Hematopoietic multipotent progenitor cell treated with erythropoietin and hydrocortisone succinate and interleukin-3 and kit ligand, for 6 days (in vitro differentiated cells): ENCODE measurements around the gene TCERG1.
"Not testable (repeated sequence)": the region's sequence is repeated elsewhere in the genome, so short reads cannot be mapped to it uniquely, and the experiment has no call there.

Experiments used
- DNase-seq: peaks from one replicate; pipeline ENCODE4 v3.0.0-alpha.2; 2015

Gene TCERG1

GRCh38 chr5:146523698-146524097 is 76.6 kb downstream of the TCERG1 start:
- no peak for DNase-seq

- no peak for DNase-seq
Measured at GRCh38 chr5:146527785-146528184, 80.7 kb downstream of the TCERG1 start.

- DNase-seq: peak; percentile 38
Measured at GRCh38 chr5:146528236-146528635, 81.1 kb downstream of the TCERG1 start.

- no peak for DNase-seq
Measured at GRCh38 chr5:146529984-146530383, 82.9 kb downstream of the TCERG1 start.

- DNase-seq: peak; percentile 86
Measured at GRCh38 chr5:146533260-146533857, 86.2 kb downstream of the TCERG1 start.

- DNase-seq: no peak
Measured at GRCh38 chr5:146533882-146534281, 86.7 kb downstream of the TCERG1 start.

GRCh38 chr5:146538432-146538831 is 91.3 kb downstream of the TCERG1 start:
- DNase-seq: no peak

- no peak for DNase-seq
Measured at GRCh38 chr5:146539973-146540372, 92.8 kb downstream of the TCERG1 start.

- no peak for DNase-seq
Measured at GRCh38 chr5:146540414-146540813, 93.3 kb downstream of the TCERG1 start.

GRCh38 chr5:146541958-146542849 is 95.1 kb downstream of the TCERG1 start:
- peak; percentile 80 for DNase-seq

GRCh38 chr5:146544232-146544631 is 97.1 kb downstream of the TCERG1 start:
- DNase-seq: no peak

- DNase-seq: peak; percentile 42
Measured at GRCh38 chr5:146548781-146549449, 101.8 kb downstream of the TCERG1 start.

GRCh38 chr5:146549615-146550014 is 102.5 kb downstream of the TCERG1 start:
- no peak for DNase-seq

GRCh38 chr5:146553446-146553845 is 106.3 kb downstream of the TCERG1 start:
- DNase-seq: no peak

GRCh38 chr5:146556884-146557283 is 109.8 kb downstream of the TCERG1 start:
- DNase-seq: not testable (repeated sequence)

- no peak for DNase-seq
Measured at GRCh38 chr5:146560205-146560812, 113.2 kb downstream of the TCERG1 start.
